A673 (cell line): ENCODE data around the gene ABCG1. TPM values are rescaled to one million over a fixed set of nuclear protein-coding genes. Genes with fewer than 3 reads are reported as not detected.

Experiments
- BruUV-seq: library from RNA; stranded (reverse); fragments of 400-500 nt; replicated peaks from 2 replicates; lab custom pipeline; 2021; lab: Mats Ljungman, UMichigan
- CTCF ChIA-PET: fragments of 300-600 bp; sonication (Branson Sonifier 250); formaldehyde crosslinking; loops from one replicate; lab custom pipeline; 2022; ENCODE audit warnings: antibody characterized with exemption; lab: Charles Lee
- POLR2A ChIA-PET: fragments of 300-600 bp; sonication (Branson Sonifier 250); formaldehyde crosslinking; loops from one replicate; lab custom pipeline; 2022; ENCODE audit warnings: antibody characterized with exemption; ENCODE audit not compliant: low non-redundant PET; lab: Charles Lee
- DNase-seq: peaks from one replicate; pipeline ENCODE4 v3.0.0-alpha.2; 2015; ENCODE audit warnings: low spot score
- H3K27ac ChIP-seq: fragments of 200-600 bp; sonication (generic); 2 replicates; pipeline ENCODE4 v1.5.1; 2016; ENCODE audit warnings: mixed run types, low read depth, mild to moderate bottlenecking, mixed read lengths, antibody characterized with exemption, low read length; ENCODE audit not compliant: poor library complexity, severe bottlenecking
- H3K27me3 ChIP-seq: fragments of 200-600 bp; sonication (generic); replicated peaks from 2 replicates; pipeline ENCODE4 v1.6.1; 2017; ENCODE audit warnings: mixed run types, low read depth, mild to moderate bottlenecking, mixed read lengths, antibody characterized with exemption, low read length; ENCODE audit not compliant: insufficient read depth, poor library complexity
- H3K36me3 ChIP-seq: fragments of 200-600 bp; sonication (generic); 2 replicates; pipeline ENCODE4 v1.6.1; 2016; ENCODE audit warnings: mixed run types, mild to moderate bottlenecking, mixed read lengths, antibody characterized with exemption, low read length; ENCODE audit not compliant: insufficient read depth, poor library complexity, severe bottlenecking
- H3K4me1 ChIP-seq: fragments of 200-600 bp; sonication (generic); 2 replicates; pipeline ENCODE4 v1.6.1; 2017; ENCODE audit warnings: mixed run types, mild to moderate bottlenecking, mixed read lengths, antibody characterized with exemption, low read length; ENCODE audit not compliant: insufficient read depth, poor library complexity, severe bottlenecking
- H3K4me3 ChIP-seq: fragments of 200-600 bp; sonication (generic); 2 replicates; pipeline ENCODE4 v1.5.1; 2016; ENCODE audit warnings: low read depth, mixed run types, mild to moderate bottlenecking, mixed read lengths, low read length; ENCODE audit not compliant: poor library complexity, severe bottlenecking
- H3K9me3 ChIP-seq: fragments of 200-600 bp; sonication (generic); 2 replicates; pipeline ENCODE4 v1.6.1; 2016; ENCODE audit warnings: mixed run types, low read depth, mild to moderate bottlenecking, mixed read lengths, antibody characterized with exemption, low read length; ENCODE audit not compliant: poor library complexity, severe bottlenecking
- EZH2 ChIP-seq: fragments of 200-600 bp; sonication (generic); IDR thresholded peaks from 2 replicates; pipeline ENCODE4 v1.6.1; 2017; ENCODE audit warnings: borderline replicate concordance, low read depth, mild to moderate bottlenecking, mixed read lengths, antibody characterized with exemption, low read length; ENCODE audit not compliant: poor library complexity, severe bottlenecking
- intact Hi-C: fragments of 100-400 bp; cut with micrococcal nuclease; formaldehyde crosslinking; loops from one replicate; pipeline ENCODE4 v1.10.0; 2022; ENCODE audit not compliant: unreplicated experiment
- total RNA-seq: library from RNA; stranded (reverse); gene quantifications from 2 replicates; pipeline ENCODE4 v1.2.3, GENCODE V29; 2021
- TF ChIP-seq, protein P1 (sequence below): fragments of 300-800, 200-600 bp; sonication (generic); conservative IDR thresholded peaks from 2 replicates; pipeline ENCODE4 v1.5.1; 2017; ENCODE audit warnings: low read depth, mild to moderate bottlenecking, antibody characterized with exemption, low read length, moderate library complexity, mixed read lengths

ABCG1 gene
- total RNA-seq, 1 experiment from 2014 or later, result 3.4 TPM

DNA sequence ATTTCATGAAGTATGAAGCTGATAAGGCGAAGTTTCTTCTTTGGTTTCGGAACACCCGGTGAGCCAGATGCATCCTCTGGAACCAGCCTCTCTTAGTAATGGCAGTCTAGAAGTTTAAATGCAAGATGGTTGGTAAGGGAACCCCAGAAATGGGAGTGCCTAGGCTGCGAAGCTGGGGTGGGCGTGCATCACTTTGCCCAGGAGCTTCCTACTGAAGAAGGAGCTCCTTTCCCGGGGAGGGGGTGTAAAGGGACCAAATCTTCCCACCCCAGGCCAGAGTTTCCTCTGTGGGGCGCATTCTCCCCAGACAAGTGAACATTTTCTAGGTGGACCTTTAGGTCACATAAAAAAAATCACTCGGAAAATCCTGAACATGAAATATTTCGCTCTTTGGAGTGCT lies 127.5 kb downstream of the ABCG1 start:
- no TSS peak for BruUV-seq
- ChIA-PET POLR2A (no interaction called here), CTCF (no interaction called here)
- Histone ChIP-seq H3K27me3 (no peaks in the 10 kb centered on the region), H3K27ac (no peak overlapping the region), H3K4me3 (no peak overlapping the region), H3K4me1 (no peaks in the 10 kb centered on the region), H3K36me3 (no peaks in the 10 kb centered on the region), H3K9me3 (no peaks in the 10 kb centered on the region)
- intact Hi-C loops, result no loop called here
- no peak for DNase-seq
- no peak for TF ChIP-seq EZH2
- TF ChIP-seq, protein P1, sequence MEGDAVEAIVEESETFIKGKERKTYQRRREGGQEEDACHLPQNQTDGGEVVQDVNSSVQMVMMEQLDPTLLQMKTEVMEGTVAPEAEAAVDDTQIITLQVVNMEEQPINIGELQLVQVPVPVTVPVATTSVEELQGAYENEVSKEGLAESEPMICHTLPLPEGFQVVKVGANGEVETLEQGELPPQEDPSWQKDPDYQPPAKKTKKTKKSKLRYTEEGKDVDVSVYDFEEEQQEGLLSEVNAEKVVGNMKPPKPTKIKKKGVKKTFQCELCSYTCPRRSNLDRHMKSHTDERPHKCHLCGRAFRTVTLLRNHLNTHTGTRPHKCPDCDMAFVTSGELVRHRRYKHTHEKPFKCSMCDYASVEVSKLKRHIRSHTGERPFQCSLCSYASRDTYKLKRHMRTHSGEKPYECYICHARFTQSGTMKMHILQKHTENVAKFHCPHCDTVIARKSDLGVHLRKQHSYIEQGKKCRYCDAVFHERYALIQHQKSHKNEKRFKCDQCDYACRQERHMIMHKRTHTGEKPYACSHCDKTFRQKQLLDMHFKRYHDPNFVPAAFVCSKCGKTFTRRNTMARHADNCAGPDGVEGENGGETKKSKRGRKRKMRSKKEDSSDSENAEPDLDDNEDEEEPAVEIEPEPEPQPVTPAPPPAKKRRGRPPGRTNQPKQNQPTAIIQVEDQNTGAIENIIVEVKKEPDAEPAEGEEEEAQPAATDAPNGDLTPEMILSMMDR, result no peak

Other genes starting within 250 kb of the ABCG1 start
- gene ZBTB21, start 208.8 kb upstream of the ABCG1 start, total RNA-seq, result 19.5 and 20.7 TPM in 2 replicates
- gene UMODL1, start 147.8 kb upstream of the ABCG1 start, total RNA-seq, result not detected in 2 replicates
- gene TFF3, start 96.3 kb downstream of the ABCG1 start, total RNA-seq, result not detected in 2 replicates
- not detected in 2 replicates for gene TFF2, start 131.9 kb downstream of the ABCG1 start, total RNA-seq
- not detected in 2 replicates for gene TFF1, start 147.4 kb downstream of the ABCG1 start, total RNA-seq
- gene TMPRSS3, start 176.9 kb downstream of the ABCG1 start, total RNA-seq, result not detected in 2 replicates
- not detected in 2 replicates for gene UBASH3A, start 184.8 kb downstream of the ABCG1 start, total RNA-seq